ENCODE results near the gene ZFP57.

DNA sequence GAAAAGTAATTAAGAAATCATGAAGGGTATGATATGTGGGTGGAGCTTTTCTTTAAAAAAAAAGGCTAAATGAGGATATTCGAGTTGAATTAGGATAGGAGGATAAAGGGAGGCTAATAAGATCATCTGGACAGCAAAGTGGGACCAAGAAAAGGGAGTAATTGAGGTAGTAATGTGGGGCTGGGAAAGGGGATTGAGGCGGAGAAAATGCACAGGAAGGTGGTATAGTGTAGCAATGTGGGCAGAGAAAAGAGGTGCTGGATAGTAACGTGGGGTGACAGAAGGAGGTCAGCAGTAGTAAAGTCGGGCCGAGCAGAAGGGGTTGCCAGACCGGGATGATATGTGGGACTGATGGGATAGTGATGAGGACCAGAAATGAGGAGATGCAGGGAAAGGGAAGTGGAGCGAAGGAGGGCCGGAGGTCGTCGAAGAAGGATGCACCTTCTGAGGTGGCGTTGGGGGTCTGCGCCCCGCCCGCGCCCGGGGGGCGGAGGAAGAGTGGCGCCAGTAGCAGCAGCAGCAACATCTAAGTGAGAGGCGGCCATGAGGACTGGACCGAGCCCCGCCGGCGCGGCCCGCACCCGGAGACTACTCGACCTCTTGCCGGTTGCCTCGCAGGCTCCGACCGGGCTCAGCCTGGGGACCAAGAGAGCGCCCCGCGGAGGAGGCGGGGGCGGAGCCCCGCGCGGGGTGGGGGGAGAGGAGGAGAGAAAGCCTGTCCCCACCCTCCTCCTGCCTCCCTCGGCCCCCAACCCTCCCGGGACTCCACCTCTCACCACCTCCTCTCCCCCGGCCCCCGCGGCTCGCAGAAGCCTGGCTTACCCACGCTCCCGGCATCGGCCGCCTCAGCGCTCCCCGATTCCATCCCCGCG is 48.9 kb downstream of the ZFP57 start:
- TF ChIP-seq CTCF (IDR thresholded peaks at IDR 0.05) (no peak), POLR2A (IDR thresholded peaks at IDR 0.05) (no peak)

All from tibial nerve (tissue), 3 donors.